ENCODE results near the gene JAZF1.

DNA sequence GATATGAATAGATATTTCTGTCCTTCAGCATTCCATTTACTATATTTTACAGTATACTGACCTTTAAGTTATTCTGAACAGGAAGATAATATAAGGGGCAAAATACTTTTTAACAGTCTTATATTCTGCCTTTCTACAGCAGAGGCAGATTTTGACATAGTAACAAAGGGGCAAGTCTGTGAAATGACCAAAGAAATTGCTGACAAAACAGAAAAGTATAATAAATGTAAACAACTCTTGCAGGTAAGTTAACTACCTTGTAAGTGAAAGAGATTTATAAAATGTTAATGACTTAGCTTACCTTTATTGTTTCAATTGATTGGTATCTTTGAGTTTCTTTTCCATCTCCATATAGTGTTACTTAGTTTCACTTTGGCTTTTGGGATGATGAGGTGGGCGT is 384.6 kb downstream of the JAZF1 start:
- TF ChIP-seq, protein P1, sequence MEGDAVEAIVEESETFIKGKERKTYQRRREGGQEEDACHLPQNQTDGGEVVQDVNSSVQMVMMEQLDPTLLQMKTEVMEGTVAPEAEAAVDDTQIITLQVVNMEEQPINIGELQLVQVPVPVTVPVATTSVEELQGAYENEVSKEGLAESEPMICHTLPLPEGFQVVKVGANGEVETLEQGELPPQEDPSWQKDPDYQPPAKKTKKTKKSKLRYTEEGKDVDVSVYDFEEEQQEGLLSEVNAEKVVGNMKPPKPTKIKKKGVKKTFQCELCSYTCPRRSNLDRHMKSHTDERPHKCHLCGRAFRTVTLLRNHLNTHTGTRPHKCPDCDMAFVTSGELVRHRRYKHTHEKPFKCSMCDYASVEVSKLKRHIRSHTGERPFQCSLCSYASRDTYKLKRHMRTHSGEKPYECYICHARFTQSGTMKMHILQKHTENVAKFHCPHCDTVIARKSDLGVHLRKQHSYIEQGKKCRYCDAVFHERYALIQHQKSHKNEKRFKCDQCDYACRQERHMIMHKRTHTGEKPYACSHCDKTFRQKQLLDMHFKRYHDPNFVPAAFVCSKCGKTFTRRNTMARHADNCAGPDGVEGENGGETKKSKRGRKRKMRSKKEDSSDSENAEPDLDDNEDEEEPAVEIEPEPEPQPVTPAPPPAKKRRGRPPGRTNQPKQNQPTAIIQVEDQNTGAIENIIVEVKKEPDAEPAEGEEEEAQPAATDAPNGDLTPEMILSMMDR (IDR thresholded peaks at IDR 0.05; ENCODE audit: poor library complexity), result no peak
- no peak for TF ChIP-seq EZH2phosphoT487 (IDR thresholded peaks at IDR 0.05; ENCODE audit: low read depth, severe bottlenecking, unreplicated experiment)

Data from hepatocyte (in vitro differentiated cells).